Measurements from ENCODE around the gene MYH10. TPM values are rescaled to one million over a fixed set of nuclear protein-coding genes. Genes with fewer than 3 reads are reported as not detected.
"Not testable (repeated sequence)": the region's sequence is repeated elsewhere in the genome, so short reads cannot be mapped to it uniquely, and the experiment has no call there.

The MYH10 gene
- total RNA-seq, 1 donor from 2014 or later = 218 TPM

- no peak for DNase-seq
- H3K9me3 Mint-ChIP-seq (ENCODE audit: unreplicated experiment) = no peaks in the 10 kb centered on the region
- H3K27me3 Mint-ChIP-seq (ENCODE audit: unreplicated experiment) = peaks cover 2% of the 10 kb centered on the region
- H3K27ac Mint-ChIP-seq (ENCODE audit: unreplicated experiment) = no peak overlapping the region
- TF ChIP-seq, protein P1, sequence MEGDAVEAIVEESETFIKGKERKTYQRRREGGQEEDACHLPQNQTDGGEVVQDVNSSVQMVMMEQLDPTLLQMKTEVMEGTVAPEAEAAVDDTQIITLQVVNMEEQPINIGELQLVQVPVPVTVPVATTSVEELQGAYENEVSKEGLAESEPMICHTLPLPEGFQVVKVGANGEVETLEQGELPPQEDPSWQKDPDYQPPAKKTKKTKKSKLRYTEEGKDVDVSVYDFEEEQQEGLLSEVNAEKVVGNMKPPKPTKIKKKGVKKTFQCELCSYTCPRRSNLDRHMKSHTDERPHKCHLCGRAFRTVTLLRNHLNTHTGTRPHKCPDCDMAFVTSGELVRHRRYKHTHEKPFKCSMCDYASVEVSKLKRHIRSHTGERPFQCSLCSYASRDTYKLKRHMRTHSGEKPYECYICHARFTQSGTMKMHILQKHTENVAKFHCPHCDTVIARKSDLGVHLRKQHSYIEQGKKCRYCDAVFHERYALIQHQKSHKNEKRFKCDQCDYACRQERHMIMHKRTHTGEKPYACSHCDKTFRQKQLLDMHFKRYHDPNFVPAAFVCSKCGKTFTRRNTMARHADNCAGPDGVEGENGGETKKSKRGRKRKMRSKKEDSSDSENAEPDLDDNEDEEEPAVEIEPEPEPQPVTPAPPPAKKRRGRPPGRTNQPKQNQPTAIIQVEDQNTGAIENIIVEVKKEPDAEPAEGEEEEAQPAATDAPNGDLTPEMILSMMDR (IDR thresholded peaks at IDR 0.05; ENCODE audit: partially characterized antibody, unreplicated experiment) = no peak
- H3K36me3 Mint-ChIP-seq (ENCODE audit: unreplicated experiment) = no peaks in the 10 kb centered on the region
- no peaks in the 10 kb centered on the region for H3K4me1 Mint-ChIP-seq (ENCODE audit: low read depth, unreplicated experiment)
- H3K4me3 Mint-ChIP-seq (ENCODE audit: unreplicated experiment) = no peak overlapping the region
Observed at GRCh38 chr17:8665684-8666083, 35.2 kb upstream of the MYH10 start.

DNA sequence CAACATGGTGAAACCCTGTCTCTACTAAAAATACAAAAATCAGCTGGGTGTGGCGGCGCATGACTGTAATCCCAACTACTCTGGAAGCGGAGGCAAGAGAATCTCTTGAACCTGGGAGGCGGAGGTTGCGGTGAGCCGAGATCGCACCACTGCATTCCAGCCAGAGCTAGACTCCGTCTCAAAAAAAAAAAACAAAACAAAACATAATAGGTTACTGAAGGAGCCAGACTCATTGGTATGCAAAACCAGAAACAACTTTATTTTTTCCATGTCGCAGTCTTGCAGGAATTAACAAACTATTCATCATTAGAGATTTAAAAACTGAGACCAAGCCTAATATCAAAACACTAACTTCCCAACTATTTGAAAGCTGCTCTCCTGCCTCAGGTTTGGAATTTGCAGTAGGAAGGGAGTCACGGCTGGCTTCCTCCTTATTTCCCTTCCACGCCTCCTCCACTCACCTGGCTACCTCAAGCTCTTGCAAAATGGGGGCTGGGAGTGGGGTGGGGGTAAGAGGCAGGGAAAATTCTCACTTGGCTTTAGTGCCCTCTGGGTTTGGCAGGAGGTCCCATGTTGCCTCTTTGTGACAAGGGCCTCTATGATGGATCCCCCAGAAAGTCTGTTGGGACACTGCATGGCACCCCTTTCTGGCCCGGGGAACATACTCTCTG lies 34.1 kb upstream of the MYH10 start:
- no peak for DNase-seq
- Mint-ChIP-seq H3K27ac (ENCODE audit: unreplicated experiment) (no peak overlapping the region), H3K27me3 (ENCODE audit: unreplicated experiment) (peaks cover 2% of the 10 kb centered on the region), H3K9me3 (ENCODE audit: unreplicated experiment) (no peaks in the 10 kb centered on the region), H3K4me1 (ENCODE audit: low read depth, unreplicated experiment) (no peaks in the 10 kb centered on the region), H3K36me3 (ENCODE audit: unreplicated experiment) (no peaks in the 10 kb centered on the region), H3K4me3 (ENCODE audit: unreplicated experiment) (no peak overlapping the region)
- TF ChIP-seq, protein P1 (IDR thresholded peaks at IDR 0.05; ENCODE audit: partially characterized antibody, unreplicated experiment) = no peak

DNA sequence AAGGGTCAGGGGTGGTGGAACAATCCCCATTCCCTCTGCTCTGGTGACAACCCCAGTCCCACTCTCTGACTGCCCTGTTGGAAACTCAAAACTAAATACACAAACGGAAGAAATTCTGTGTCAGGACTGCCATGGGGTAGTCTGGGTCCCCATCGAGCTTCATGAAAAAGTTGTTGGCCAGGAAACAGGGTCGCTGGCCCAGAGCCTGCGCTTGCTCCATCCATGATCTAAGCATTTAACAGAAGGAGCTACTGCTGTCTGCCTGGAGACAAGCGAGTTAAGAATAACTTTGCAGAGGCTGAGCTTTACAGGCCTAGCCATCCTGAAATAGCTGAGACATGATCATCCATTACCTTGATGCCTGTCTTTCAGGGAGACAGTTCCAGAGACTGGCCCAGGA lies 32.4 kb upstream of the MYH10 start:
- no peak for DNase-seq
- Mint-ChIP-seq H3K27me3 (ENCODE audit: unreplicated experiment) (peaks cover 2% of the 10 kb centered on the region), H3K9me3 (ENCODE audit: unreplicated experiment) (no peaks in the 10 kb centered on the region), H3K27ac (ENCODE audit: unreplicated experiment) (no peak overlapping the region), H3K36me3 (ENCODE audit: unreplicated experiment) (no peaks in the 10 kb centered on the region), H3K4me1 (ENCODE audit: low read depth, unreplicated experiment) (no peaks in the 10 kb centered on the region), H3K4me3 (ENCODE audit: unreplicated experiment) (no peak overlapping the region)
- TF ChIP-seq, protein P1 (IDR thresholded peaks at IDR 0.05; ENCODE audit: partially characterized antibody, unreplicated experiment) = no peak

DNA sequence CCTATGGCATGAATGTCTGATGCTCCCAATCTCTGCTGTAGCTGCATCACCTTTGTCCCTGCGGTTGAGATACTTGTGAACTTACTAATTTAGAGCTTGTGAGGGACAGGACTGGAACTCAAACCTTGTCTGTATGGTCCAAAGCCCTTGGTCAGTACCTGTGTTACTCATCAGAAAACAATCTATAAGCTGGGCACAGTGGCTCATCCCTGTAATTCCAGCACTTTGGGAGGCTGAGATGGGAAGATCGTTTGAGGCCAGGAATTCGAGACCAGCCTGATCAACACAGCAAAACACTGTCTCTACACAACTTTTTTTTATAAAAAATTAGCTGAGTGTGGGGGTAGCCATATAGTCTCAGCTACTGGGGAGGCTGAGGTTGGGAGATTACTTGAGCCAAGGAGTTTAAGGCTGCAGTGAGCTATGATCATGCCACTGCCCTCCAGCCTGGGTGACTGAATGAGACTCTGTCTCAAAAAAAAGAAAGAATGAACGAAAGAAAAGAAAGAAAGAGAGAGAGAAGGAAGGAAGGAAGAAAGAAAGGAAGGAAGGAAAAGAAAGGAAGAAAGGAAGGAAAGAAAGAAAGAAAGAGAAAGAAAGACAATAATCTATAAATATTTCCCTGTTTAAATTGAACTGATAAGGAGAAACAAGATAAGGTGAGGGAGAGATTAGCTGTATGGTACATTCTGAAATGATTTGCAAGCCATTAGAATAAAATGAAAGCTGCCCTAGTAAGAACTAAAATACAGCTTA lies 31.7 kb upstream of the MYH10 start:
- H3K4me3 Mint-ChIP-seq (ENCODE audit: unreplicated experiment) = no peak overlapping the region
- TF ChIP-seq, protein P1 (IDR thresholded peaks at IDR 0.05; ENCODE audit: partially characterized antibody, unreplicated experiment) = no peak
- no peaks in the 10 kb centered on the region for H3K4me1 Mint-ChIP-seq (ENCODE audit: low read depth, unreplicated experiment)
- no peak overlapping the region for H3K27ac Mint-ChIP-seq (ENCODE audit: unreplicated experiment)
- DNase-seq = no peak
- peaks cover 3% of the 10 kb centered on the region for H3K27me3 Mint-ChIP-seq (ENCODE audit: unreplicated experiment)
- no peaks in the 10 kb centered on the region for H3K36me3 Mint-ChIP-seq (ENCODE audit: unreplicated experiment)
- peaks cover 2% of the 10 kb centered on the region for H3K9me3 Mint-ChIP-seq (ENCODE audit: unreplicated experiment)

GRCh38 chr17:8660709-8661108 lies 30.2 kb upstream of the MYH10 start:
- not testable (repeated sequence) for H3K4me3 Mint-ChIP-seq (ENCODE audit: unreplicated experiment); H3K27me3 Mint-ChIP-seq (ENCODE audit: unreplicated experiment); H3K4me1 Mint-ChIP-seq (ENCODE audit: low read depth, unreplicated experiment); H3K27ac Mint-ChIP-seq (ENCODE audit: unreplicated experiment); H3K9me3 Mint-ChIP-seq (ENCODE audit: unreplicated experiment); H3K36me3 Mint-ChIP-seq (ENCODE audit: unreplicated experiment); DNase-seq

Data from glutamatergic neuron (in vitro differentiated cells).